ENCODE results near the gene SLC25A19. TPM values are rescaled to one million over a fixed set of nuclear protein-coding genes. Genes with fewer than 3 reads are reported as not detected.

Gene SLC25A19
- total and polyA plus RNA-seq, 9 of the 15 experiments (the other 6 are each of a cell fraction or from before 2014, with no cell fraction given): 33.4 to 76.6 (median 55.3) TPM

DNA sequence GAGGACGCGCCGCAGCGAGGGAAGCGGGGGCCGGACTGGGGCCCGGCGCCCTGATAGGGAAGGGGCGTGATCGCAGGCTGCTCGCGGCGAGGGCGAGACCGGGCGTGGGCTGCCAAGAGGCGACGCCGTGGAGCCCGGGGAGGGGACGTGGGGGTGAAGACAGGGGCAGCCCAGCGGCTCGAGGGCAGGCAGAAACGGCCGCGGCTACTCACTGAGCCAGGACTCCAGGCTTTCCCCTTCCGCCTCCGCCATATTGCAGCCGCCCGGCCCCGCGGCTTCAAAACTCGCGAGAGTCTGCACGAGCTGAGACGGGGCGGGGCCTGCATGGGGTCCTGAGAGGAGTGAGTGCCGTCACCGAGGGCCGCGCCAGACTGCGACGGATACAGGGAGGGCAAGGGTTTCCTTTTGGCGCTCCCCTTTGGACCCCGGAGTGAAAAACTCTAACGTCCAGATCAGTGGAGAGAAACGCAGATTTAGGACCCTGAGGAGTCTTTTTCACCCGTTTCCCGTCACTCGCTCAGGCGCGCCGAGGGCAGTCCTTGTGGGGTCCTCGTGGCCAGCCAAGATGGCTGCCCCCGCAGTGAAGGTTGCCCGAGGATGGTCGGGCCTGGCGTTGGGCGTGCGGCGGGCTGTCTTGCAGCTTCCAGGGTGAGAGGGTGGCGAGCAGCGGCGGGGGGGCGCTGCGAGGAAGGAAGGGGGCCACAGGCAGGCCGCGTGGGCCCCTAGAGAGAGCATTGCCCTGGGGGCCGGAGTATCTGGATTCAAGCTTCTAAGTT lies 27.7 kb downstream of the SLC25A19 start, which contains the start of the genes GGA3 and MRPS7 (continued):
- TF ChIP-seq, protein P1, sequence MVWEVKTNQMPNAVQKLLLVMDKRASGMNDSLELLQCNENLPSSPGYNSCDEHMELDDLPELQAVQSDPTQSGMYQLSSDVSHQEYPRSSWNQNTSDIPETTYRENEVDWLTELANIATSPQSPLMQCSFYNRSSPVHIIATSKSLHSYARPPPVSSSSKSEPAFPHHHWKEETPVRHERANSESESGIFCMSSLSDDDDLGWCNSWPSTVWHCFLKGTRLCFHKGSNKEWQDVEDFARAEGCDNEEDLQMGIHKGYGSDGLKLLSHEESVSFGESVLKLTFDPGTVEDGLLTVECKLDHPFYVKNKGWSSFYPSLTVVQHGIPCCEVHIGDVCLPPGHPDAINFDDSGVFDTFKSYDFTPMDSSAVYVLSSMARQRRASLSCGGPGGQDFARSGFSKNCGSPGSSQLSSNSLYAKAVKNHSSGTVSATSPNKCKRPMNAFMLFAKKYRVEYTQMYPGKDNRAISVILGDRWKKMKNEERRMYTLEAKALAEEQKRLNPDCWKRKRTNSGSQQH (CRISPR knock-in tag; IDR thresholded peaks at IDR 0.05): peak; percentile 85
- peak; percentile 95 for TF ChIP-seq ATF7 (IDR thresholded peaks at IDR 0.05)
- TF ChIP-seq, protein P2, sequence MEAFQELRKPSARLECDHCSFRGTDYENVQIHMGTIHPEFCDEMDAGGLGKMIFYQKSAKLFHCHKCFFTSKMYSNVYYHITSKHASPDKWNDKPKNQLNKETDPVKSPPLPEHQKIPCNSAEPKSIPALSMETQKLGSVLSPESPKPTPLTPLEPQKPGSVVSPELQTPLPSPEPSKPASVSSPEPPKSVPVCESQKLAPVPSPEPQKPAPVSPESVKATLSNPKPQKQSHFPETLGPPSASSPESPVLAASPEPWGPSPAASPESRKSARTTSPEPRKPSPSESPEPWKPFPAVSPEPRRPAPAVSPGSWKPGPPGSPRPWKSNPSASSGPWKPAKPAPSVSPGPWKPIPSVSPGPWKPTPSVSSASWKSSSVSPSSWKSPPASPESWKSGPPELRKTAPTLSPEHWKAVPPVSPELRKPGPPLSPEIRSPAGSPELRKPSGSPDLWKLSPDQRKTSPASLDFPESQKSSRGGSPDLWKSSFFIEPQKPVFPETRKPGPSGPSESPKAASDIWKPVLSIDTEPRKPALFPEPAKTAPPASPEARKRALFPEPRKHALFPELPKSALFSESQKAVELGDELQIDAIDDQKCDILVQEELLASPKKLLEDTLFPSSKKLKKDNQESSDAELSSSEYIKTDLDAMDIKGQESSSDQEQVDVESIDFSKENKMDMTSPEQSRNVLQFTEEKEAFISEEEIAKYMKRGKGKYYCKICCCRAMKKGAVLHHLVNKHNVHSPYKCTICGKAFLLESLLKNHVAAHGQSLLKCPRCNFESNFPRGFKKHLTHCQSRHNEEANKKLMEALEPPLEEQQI (IDR thresholded peaks at IDR 0.05): no peak
- no peak for TF ChIP-seq EWSR1 (IDR thresholded peaks at IDR 0.05; ENCODE audit: borderline replicate concordance, low read depth, partially characterized antibody)
- TF ChIP-seq ZBTB9 (CRISPR knock-in tag; IDR thresholded peaks at IDR 0.05): peak; percentile 58; the same call in 1 of the 2 replicates
- TF ChIP-seq, protein P3, sequence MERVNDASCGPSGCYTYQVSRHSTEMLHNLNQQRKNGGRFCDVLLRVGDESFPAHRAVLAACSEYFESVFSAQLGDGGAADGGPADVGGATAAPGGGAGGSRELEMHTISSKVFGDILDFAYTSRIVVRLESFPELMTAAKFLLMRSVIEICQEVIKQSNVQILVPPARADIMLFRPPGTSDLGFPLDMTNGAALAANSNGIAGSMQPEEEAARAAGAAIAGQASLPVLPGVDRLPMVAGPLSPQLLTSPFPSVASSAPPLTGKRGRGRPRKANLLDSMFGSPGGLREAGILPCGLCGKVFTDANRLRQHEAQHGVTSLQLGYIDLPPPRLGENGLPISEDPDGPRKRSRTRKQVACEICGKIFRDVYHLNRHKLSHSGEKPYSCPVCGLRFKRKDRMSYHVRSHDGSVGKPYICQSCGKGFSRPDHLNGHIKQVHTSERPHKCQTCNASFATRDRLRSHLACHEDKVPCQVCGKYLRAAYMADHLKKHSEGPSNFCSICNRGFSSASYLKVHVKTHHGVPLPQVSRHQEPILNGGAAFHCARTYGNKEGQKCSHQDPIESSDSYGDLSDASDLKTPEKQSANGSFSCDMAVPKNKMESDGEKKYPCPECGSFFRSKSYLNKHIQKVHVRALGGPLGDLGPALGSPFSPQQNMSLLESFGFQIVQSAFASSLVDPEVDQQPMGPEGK (CRISPR knock-in tag; IDR thresholded peaks at IDR 0.05; ENCODE audit: borderline replicate concordance): no peak
- TF ChIP-seq OTX1 (CRISPR knock-in tag; IDR thresholded peaks at IDR 0.05): no peak
- peak; percentile 52 to 72; a peak in 1 of 4 replicates for TF ChIP-seq NONO (IDR thresholded peaks at IDR 0.05; ENCODE audit: low read depth in 2 of 2, low read length in 1 of 2)
- TF ChIP-seq TEAD1 (CRISPR knock-in tag; IDR thresholded peaks at IDR 0.05): peak in 1 of 2 experiments; percentile 78; a peak in 2 of 4 replicates
- TF ChIP-seq, protein P4, sequence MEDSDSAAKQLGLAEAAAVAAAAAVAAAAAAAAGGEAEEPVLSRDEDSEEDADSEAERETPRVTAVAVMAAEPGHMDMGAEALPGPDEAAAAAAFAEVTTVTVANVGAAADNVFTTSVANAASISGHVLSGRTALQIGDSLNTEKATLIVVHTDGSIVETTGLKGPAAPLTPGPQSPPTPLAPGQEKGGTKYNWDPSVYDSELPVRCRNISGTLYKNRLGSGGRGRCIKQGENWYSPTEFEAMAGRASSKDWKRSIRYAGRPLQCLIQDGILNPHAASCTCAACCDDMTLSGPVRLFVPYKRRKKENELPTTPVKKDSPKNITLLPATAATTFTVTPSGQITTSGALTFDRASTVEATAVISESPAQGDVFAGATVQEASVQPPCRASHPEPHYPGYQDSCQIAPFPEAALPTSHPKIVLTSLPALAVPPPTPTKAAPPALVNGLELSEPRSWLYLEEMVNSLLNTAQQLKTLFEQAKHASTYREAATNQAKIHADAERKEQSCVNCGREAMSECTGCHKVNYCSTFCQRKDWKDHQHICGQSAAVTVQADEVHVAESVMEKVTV (CRISPR knock-in tag; IDR thresholded peaks at IDR 0.05): 0 out of 2 replicates have a peak, but pooled peaks have one; percentile 19
- TF ChIP-seq ERF (CRISPR knock-in tag; IDR thresholded peaks at IDR 0.05): peak; percentile 71
- TF ChIP-seq ZZZ3 (IDR thresholded peaks at IDR 0.05): no peak
- TF ChIP-seq MBD2 (IDR thresholded peaks at IDR 0.05; ENCODE audit: borderline replicate concordance, low read depth): peak; percentile 44
- peak; percentile 28; the same call in 1 of the 2 replicates for TF ChIP-seq ARID1B (IDR thresholded peaks at IDR 0.05)
- no peak for TF ChIP-seq STAT5A (IDR thresholded peaks at IDR 0.05; ENCODE audit: borderline replicate concordance, low read length)
